GM19438 (cell line): ENCODE measurements around the gene BTBD2.

Experiments used
- ATAC-seq: cut with Tn5 transposase; IDR thresholded peaks from one replicate; pipeline ENCODE4 v1.9.1; 2021; ENCODE audit warnings: low read depth; ENCODE audit not compliant: unreplicated experiment

Gene BTBD2

DNA sequence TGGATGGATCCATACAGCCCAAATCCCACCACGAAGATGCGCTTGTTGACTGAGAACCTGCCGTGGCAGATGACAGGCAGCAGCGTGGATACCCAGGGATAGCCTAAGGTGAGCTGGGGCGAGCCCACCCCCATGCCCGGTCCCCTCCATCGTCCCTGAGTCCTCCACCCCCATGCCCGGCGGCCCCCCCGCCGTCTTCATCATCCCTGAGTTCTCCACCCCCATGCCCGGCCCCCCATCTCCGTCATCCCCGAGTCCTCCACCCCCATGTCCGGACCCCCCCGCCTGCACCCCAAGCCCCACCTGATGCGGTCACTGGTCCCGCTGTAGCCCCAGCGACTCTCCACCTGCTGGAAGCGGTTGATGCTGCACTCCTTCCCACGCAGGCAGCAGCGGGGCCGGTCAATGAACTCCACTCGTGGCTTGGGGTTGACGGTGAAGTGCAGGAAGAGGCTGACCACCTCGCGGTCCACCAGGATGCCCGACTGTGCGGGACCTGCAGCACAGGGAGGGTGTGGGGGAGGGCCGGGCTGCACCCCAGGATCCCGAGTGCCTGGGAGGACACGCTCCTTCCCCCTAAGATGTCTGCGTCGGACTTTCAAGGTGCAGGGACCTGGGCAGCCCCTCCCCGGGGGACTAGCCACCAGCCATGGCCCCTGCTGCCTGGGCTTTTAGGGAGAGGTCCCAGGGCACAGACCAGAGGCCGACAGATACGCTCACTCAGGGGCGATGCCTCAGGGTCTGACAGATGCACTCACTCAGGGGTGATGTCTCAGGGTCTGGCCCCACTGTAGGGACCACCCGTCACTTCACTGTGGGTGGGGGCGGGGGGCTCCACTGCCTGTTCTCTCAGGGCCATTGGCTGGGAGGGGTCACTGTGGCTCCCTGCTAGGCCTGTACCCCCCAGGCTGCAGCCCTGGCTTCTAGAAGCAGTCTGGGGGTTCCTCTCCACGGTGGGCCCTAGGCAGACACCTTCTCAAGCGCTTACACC, 28.0 kb downstream of the BTBD2 start:
- no peak for ATAC-seq

DNA sequence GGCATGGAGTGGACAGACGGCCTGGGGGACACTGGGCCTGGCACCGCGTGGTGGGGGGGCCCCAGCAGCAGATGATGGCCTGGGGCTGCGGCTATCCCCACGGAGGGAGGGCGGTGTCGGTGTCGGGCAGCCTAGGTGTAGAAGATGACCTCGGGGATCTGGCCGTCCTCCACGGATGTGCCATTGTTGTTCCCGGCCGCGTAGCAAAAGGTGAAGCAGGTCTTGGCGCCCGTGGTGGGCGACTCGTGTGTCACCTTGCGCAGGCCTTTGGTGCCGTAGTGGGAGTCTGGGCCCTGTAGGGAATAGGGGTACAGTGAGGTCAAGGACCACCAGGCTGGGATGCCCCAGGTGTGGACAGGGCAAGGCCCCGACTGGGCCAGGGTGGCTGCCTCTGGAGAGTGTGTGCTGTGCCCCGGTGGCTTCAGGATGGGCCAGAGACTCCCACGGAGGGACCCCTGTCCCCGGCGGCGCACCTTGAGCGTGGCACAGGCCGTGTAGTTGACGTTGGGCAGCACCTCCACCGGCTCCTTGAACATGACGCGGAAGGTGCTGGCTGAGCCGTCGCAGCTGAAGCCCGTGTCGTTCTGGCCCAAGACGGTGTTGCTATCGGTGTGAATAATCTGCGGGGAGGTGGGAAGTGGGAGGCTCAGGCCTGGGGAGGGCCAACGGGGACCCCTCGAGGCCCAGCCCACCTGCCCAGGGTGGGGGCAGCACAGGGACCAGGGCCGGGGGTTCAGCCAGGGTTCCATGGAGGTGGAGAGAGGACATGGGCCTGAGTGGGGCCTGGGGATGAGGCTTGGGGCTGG, 29.0 kb downstream of the BTBD2 start:
- no peak for ATAC-seq

DNA sequence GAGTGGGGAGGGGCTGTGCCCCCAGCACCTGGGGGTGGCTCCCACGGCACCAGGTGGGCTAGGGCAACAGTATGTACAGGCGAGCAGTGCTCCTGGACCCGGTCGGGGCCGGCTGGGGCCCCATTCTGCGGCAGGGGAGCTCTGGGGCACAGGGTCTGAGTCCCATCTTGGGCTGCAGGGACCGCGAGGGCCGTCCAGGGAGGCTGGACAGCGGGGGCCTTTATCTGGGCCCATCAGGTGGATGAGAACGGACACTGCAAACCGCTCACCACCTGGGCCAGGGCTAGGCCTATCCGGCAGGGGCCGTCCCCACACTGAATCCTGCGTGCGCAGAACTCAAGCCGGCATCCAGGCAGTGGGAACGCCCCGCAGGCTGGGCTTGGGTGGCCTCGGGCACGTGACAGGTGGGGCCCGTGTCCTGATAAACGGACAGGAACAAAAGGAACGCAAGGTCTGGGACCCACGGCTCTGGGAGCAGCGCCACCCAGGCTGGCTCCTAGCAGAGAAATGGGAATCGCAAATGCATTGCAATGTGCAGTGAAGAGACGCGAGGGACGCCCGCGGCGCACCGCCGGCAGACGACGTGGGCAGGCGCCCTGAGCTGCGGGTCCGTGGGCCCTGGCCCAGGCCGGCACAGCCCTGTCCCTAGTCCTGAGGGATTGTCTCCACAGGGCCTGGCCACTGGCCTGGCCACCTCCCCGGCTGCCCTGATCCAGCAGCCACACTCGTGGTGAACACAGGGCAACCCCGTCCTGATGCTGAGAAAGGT, 29.7 kb downstream of the BTBD2 start:
- no peak for ATAC-seq

DNA sequence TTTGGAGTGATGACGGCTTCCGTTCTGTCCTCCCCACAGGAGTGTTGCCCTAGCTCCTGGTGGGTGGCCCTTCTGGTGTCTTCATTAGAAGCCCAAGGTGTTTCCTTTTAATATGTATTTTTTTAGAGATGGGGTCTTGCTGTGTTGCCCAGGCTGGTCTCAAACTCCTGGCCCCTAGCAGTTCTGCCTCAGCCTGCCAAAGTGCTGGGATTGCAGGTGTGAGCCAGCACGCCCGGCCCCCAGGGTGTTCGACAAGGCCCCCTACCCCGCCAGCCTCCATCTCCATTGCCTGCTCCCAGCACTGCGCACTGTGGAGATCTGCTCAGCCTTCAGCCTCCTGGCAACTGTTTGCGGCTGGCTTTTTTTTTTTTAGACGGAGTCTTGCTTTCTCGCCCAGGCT, 31.2 kb downstream of the BTBD2 start:
- ATAC-seq: no peak

DNA sequence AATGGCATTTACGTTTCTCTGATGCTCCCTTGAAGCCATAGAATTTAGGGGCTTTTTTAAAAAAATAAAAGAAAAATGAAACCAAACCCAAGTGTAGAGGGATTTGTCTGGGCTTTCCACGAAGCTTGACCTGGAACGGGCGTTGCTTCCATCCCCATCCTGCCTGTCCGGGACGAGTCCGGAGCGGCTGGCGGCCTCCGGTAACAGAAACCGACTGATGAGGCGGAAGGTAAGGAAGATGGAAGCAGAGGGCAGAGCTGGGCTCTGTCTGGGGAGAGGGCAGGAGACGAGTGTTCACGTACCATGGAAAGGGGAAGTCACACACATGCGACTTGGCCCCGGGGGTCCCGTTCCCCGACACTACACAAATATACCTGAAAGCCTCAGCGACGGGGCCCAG, 34.3 kb downstream of the BTBD2 start:
- no peak for ATAC-seq

DNA sequence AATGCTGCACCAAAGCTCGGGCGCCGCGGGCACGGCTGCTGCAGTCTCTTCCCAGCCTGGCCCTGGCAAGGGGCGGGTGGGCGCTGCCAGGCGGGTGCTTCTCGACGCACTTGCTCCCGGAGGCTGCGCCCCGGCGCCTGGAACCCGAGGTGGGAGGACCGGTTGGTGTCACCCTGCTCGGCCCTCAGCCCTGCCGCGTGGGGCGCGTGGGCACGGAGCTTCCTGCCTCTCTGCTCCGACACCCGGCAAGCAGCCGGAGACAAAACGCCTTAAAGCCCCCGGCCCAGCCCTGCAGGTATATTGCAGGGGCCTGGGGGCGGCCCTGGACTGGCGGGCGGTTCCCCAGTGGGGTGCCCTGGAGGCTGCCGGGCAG, 34.7 kb downstream of the BTBD2 start:
- ATAC-seq: no peak

DNA sequence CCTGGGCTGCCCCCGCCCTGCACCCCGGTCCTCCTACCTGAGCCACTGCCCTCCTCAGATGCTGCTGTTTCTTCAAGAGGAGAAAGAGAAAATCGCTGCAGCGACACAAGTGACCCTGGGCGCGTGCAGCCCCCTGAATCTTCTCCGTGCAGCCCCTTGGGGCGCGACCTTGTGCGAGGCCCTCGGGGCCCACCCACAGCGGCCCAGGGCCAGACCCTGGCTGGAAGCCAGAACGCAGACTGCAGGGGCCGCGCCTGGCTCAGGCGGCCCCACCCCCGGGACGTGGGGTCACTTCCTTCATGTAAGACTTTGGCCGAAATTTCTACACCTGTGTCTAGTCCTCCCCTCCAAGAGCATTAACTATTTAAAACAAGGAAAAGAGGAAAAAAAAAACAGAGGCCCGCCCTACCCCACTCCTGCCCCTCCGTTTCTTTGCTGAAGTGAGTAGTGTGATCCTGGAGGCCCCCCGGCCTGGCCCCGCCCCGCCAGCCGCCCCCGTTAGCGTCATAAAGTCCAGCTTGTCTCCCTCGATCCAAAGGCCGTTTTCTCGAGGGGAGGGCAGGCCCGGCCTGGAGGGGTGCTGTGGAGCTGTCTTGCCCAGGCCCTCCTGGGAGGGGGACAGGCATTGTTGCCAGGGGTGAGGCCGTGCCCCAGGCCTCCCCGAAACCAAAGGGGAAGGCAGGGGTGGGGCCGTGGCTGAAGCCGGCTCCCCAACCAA, 35.3 kb downstream of the BTBD2 start:
- ATAC-seq: no peak

DNA sequence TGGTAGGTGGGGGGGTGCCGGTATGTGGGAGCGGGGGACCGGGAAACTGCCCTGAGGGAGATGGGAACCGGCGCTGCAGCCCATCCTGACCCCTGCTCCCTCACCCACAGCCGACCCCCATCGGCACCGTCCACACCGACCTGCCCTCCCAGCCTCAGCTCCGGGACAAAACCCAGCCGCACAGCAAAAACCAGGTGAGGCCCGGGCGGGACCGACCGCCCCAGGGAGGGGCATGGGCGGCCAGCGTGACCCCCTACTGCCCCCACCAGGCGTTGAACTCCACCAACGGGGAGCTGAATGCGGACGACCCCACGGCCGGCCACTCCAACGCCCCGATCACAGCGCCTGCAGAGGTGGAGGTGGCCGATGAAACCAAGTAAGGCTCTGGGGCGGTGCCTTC, 35.9 kb downstream of the BTBD2 start:
- ATAC-seq: no peak

DNA sequence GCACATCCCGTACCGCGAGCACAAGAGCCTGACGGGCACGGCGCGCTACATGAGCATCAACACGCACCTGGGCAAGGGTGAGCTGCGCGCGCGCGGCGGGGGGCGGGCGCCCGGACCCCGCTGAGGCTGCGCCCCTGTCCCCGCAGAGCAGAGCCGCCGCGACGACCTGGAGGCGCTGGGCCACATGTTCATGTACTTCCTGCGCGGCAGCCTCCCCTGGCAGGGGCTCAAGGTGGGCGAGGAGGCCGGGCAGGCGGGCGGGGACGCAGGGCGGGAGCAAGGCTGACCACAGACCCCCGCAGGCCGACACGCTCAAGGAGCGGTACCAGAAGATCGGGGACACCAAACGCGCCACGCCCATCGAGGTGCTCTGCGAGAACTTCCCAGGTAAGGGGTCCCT, 36.5 kb downstream of the BTBD2 start:
- ATAC-seq: no peak

DNA sequence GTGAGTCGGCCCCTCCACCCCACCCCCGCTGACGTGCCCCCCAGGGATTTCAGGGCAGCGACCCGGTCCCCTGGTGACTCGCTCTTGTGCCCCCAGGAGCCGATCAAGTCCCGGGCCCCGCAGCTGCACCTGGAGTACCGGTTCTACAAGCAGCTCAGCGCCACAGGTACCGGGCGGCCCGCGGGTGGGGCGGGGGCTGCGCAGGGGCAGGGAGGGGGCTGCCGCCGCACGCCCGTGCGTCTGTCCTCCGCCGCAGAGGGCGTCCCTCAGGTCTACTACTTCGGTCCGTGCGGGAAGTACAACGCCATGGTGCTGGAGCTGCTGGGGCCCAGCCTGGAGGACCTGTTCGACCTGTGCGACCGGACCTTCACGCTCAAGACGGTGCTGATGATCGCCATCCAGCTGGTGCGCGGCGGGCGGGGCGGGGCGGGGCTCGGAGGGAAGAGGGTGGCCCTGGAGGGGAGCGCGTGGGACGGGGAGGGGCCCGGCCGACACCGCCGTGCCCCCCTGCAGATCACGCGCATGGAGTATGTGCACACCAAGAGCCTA, 37.1 kb downstream of the BTBD2 start:
- ATAC-seq: no peak

DNA sequence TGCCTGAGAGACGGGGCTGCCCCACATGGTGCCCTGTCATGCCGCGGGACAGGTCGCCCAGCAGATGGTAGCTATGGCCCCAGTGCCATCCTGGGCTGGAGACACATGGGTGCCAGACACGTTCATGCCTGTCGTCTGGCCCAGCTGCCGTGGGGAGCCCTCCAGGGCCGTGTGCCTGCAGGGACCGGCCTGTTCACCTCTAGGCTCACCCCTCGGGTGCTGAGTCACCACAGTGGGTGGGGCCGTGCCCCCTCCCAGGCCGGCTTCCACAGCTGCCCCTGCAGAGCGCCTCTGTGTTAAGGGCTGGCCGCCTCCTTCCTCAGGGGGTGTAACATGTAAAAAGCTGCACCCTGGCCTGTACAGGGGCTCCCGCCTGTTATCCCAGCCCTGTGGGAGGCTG, 38.4 kb downstream of the BTBD2 start:
- no peak for ATAC-seq

DNA sequence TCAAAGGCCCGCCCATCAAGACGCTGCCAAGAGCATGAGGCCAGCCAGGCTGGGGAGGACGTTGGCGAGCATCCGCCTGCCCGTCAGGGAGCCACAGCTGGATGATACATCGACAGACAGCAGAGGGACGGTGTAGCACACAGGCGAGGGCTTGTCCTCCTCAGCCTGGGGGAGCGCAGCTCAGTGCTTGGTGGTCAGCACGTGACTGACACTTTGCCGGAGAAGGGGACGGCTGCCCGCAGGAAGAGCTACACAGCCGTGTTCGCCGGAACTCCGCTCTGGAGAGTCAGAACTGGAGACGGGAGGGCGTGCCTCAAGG, 40.4 kb downstream of the BTBD2 start:
- ATAC-seq: no peak

DNA sequence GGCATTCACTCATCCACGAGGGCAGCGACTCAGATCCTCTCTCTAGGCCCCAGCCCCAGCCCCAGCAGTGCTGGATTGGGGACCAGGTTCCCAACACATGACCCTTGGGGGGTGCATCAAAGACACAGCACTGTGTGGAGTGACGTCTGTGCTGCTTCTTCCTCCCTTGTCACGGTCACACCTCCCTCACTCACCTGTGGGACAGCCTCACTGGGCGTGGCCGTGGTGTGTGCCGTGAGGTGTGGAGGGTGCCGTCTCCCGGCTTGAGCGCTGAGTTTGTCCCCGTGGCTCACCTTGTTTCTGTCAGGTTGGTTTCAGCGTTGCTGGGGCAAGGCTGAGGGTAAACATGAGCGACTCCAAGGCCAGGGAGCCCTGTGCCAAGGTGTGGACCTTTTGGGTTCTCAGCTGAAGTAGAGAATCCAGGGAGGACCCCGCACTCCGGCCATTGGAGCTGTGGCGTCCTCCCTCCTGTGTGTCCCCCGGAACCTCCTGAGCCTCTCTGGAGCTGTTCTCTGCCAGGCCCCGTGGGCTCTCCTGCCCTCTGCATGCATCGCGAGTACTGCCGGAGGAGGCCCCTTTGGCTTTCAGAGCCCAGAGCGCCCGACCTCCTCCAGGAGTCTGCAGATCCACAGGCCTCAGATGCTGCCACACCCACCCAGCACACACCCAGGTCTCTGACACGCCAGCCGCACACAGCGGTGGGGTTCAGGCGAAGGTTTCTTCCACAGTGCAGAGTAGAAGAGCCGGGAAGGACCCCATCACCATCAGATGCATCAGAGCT, 40.9 kb downstream of the BTBD2 start:
- ATAC-seq: no peak

DNA sequence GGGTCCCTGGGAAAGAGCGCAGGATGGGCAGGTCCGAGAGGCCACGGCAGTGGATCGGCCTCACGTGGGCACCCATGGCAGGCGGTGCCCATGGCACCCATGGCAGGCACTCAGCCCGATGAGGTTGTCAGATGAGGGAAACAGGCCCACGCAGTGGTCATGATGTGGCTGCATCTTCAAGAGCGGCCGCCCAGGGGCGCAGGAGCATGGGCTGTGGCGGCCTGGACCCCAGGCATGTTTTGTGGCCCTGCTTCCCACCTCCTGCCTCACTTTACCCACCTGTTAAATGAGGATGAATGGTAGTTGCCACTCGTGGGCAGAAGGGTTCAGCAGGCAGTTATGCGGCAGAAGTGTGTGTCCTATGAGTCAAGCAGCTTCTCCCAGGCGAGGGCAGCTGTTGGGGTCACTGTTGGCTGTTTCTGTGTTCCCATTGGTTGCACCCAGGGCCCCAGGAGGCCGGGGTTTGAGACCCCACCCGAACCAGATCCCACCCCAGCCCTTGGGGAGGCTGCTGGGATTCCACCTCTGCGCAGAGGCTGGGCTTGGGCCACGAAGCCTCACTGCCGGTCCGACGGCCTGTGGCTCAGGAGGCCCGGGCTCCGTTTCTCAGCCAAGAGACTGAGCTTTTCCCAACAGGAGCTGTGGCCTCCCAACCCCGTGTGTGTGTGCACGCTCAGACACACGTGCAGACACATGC, 44.6 kb downstream of the BTBD2 start:
- ATAC-seq: no peak

DNA sequence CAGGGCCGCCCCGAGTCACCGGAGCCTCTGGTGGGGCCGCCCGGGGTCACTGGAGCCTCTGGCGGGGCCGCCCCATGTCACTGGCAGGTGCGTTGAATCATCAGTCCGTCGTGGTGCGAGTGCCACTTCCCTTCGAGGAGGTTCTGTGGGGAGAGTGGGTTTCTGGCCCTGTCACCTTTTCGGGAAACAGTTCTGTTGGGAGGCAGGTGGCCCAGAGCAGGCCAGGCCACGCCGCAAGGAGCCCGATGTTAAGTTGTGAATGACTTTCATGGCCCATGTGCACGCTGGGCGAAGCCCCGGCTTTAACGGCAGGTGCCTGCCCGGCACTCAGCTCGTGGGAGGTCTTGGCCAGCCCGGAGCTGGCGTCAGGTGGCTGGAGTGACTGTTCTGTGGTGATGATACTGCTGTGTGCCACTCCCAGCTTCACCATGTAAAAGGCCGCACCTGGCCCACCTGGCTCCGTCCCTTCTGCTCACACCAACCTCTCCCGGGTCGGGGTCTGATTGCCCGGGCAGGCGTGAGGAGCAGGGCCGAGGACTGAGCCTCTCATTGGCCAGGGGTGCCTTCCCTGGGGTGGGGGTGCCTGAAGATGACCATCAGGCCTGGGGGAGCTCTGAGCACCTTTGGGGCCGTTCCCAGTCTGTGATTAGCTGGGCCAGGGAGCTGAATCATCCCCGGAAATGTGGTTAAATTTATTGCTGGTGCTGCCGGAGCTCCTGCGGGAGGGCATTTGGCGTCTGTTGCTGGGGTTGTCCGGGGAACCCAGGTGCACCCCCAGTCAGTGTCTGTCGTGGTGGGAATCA, 45.3 kb downstream of the BTBD2 start:
- no peak for ATAC-seq

DNA sequence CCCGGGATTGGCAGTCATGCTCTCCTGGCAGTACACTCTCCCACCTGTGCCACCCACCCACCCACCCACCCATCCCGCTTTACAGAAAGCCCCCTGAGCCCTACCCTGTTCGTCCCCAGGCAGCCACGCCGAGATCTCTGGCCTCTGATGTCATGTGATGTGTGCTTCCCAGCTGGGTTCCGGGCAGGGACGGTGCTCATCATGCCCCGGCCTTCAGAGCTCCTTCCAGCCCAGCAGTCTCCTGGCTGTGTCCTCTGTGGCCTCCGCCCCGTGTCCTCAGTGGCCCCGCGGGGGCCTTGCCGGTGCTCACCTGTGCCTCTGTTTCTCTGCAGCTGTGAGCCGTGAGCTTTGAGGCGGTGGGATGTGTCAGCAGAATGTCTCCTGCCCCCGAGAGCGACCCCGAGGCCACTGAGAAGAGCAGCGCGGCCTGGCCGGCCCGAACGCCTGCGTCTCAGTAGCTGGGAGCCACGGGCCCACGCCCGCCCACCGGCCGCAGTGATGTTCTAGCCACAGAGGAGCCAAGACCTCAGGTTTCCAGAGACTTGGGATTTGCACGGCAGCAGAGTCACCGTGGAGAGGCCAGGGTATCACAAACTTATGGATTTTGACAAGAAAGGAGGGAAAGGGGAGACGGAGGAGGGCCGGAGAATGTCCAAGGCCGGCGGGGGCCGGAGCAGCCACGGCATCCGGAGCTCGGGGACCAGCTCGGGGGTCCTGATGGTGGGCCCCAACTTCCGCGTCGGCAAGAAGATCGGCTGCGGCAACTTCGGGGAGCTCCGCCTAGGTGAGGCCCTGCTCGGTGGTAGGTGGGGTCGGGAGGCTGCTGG, 46.1 kb downstream of the BTBD2 start:
- no peak for ATAC-seq
